KOPT-K1 (cell line): Measurements from ENCODE around the gene CDK5R2.
"Not testable (repeated sequence)": the region's sequence is repeated elsewhere in the genome, so short reads cannot be mapped to it uniquely, and the experiment has no call there.

Source experiments
- H3K27ac ChIP-seq: fragments of 200-600 bp; sonication (generic); 2 replicates; pipeline ENCODE4 v1.5.1; 2016; ENCODE audit warnings: antibody characterized with exemption, mild to moderate bottlenecking, low read depth, low read length; ENCODE audit not compliant: poor library complexity, severe bottlenecking
- H3K36me3 ChIP-seq: fragments of 200-600 bp; sonication (generic); 2 replicates; pipeline ENCODE4 v1.5.1; 2017; ENCODE audit warnings: antibody characterized with exemption, mild to moderate bottlenecking, low read length, moderate library complexity; ENCODE audit not compliant: insufficient read depth
- H3K9me3 ChIP-seq: fragments of 200-600 bp; sonication (generic); 2 replicates; pipeline ENCODE4 v1.5.1; 2017; ENCODE audit warnings: antibody characterized with exemption, low read length, mild to moderate bottlenecking; ENCODE audit not compliant: insufficient read depth, poor library complexity, severe bottlenecking

Gene CDK5R2

GRCh38 chr2:218959141-218959731 is at the start of gene CDK5R2:
CDK5R2 (plus strand) TSS chr2:218959666; CDS start chr2:218959821, 155 bp downstream.
- Histone ChIP-seq H3K36me3 (no peaks in the 10 kb centered on the region), H3K9me3 (no peaks in the 10 kb centered on the region), H3K27ac (no peak within 1 kb of the TSS)

GRCh38 chr2:218910741-218911140 is 48.7 kb upstream of the CDK5R2 start:
- Histone ChIP-seq H3K36me3 (no peaks in the 10 kb centered on the region), H3K27ac (no peak overlapping the region), H3K9me3 (no peaks in the 10 kb centered on the region)

DNA sequence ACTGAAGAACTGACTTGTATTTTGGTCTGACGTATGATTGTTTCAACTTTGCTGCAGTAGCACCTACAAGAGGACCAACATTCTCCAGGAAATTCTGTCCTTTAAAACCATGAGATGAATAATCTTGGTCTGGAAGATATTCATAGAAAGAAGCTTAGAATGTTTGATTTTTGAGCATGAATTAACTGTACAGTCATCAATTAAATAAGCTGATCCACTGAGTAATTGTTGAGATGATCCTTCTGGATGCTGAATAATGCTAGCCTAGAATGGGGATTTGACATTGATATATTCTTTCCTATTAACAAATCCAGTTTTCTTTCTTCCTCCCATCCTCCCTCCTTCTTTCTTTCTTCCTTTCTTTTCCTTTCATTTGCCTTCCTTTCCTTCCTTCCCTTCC is 39.0 kb upstream of the CDK5R2 start:
- Histone ChIP-seq H3K27ac (no peak overlapping the region), H3K9me3 (peaks cover 15% of the 10 kb centered on the region), H3K36me3 (no peaks in the 10 kb centered on the region)

DNA sequence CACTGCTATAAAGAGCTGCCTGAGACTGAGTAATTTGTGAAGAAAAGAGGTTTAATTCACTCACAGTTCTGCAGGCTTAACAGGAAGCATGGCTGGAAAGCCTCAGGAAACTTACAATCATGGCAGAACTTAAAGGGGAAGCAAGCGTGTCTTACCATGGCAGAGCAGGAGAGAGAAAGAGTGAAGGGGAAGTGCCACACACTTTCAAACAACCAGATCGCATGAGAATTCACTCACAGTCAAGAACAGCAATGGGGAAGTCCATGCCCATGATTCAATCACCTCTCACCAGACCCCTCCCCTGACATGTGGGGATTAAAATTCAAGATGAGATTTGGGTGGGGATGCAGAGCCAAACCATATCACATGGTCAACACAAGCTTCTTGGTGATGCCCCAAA is 34.7 kb upstream of the CDK5R2 start:
- Histone ChIP-seq H3K36me3 (no peaks in the 10 kb centered on the region), H3K27ac (no peak overlapping the region), H3K9me3 (peaks cover 15% of the 10 kb centered on the region)

DNA sequence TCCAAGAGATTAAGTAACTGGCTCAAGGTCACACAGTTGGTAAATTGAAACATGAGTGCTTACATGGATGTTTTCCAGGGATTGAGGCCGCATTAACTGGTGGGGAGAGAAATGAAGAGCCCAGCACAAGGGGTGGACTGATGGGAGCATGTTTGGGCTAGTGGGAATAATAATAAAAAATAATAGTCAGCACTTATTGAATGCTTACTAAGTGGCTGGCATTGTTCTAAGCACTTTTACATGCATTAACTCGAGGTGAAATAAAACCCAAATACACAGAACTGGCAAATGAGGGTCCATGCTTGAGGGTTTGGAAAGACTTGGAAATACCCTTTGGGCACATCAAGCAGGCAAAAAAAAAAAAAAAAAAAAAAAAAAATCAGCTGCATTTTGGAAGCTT is 34.0 kb upstream of the CDK5R2 start:
- H3K27ac ChIP-seq: no peak overlapping the region
- H3K9me3 ChIP-seq: peaks cover 15% of the 10 kb centered on the region
- no peaks in the 10 kb centered on the region for H3K36me3 ChIP-seq

- Histone ChIP-seq H3K27ac (no peak overlapping the region), H3K9me3 (peaks cover 14% of the 10 kb centered on the region), H3K36me3 (no peaks in the 10 kb centered on the region)
These were observed 32.0 kb upstream of the CDK5R2 start for GRCh38 chr2:218927422-218927821.

DNA sequence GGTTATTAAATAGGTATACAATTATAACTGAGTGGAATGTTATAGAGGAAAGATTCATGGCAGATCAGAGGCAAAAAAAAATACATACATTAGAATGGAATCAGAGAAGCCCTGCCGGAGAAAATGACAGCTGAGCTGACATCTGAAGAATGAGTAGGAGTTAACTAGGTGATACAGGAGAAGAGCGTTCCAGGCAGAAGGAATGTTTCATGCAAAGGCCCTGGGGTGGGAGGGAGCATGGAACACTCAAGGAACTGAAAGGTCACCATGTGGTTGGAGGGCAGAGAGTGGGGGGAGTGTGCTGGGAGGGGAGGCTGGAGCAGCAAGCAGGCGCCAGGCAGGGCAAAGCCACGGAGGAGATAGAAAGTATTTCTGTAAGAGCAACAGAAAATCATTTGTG is 31.6 kb upstream of the CDK5R2 start:
- no peaks in the 10 kb centered on the region for H3K36me3 ChIP-seq
- H3K27ac ChIP-seq: no peak overlapping the region
- peaks cover 9% of the 10 kb centered on the region for H3K9me3 ChIP-seq

GRCh38 chr2:218930488-218930887 is 29.0 kb upstream of the CDK5R2 start:
- H3K9me3 ChIP-seq, H3K27ac ChIP-seq, H3K36me3 ChIP-seq: not testable (repeated sequence)

GRCh38 chr2:218931751-218932150 is 27.7 kb upstream of the CDK5R2 start:
- not testable (repeated sequence) for H3K36me3 ChIP-seq, H3K27ac ChIP-seq, H3K9me3 ChIP-seq

DNA sequence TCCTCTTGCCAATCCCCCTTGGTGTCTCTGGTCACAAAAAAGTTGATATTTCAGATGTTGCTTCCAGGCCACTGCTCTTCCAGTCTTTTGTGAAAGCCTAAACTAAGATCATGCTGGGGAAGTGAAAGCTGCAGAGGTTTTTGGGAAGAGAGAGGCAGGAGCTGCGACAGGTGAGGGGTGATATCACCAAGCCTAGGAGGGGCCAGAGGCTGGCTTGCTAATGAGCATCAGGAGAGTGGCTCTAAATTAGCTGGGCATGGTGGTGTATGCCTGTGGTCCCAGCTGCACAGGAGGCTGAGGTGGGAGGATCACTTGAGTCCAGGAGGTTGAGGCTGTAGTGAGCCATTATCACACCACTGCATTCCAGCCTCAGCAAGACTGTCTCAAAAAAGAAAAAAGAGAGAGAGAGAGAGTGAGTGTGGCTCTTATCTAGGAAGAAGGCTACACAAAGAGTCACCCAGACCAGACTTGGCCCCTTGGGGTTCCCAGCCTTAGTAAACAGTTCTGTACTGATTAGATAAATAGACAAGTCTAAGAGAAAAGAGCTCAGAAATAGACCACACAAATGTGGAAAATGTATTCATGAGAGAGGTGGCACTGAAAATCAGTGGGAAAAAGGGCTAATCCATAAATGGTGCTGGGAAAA is 14.6 kb upstream of the CDK5R2 start:
- Histone ChIP-seq H3K9me3 (no peaks in the 10 kb centered on the region), H3K36me3 (no peaks in the 10 kb centered on the region), H3K27ac (no peak overlapping the region)

DNA sequence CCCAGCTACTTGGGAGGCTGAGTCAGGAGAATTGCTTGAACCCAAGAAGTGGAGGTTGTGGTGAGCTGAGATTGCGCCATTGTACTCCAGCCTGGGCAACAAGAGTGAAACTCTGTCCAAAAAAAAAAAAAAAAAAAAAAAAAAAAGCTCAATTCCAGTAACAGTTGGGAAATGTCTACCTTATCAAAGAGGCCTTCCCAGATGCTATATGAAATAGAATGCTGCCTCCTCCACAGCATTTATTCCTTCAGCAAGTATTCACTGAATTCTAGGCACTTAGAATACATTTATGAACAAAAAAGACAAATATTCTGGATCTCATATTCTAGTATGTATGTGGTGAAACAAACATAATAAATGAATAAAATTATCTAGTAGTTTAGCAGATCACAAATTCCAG is 12.8 kb upstream of the CDK5R2 start:
- Histone ChIP-seq H3K9me3 (no peaks in the 10 kb centered on the region), H3K27ac (no peak overlapping the region), H3K36me3 (no peaks in the 10 kb centered on the region)

DNA sequence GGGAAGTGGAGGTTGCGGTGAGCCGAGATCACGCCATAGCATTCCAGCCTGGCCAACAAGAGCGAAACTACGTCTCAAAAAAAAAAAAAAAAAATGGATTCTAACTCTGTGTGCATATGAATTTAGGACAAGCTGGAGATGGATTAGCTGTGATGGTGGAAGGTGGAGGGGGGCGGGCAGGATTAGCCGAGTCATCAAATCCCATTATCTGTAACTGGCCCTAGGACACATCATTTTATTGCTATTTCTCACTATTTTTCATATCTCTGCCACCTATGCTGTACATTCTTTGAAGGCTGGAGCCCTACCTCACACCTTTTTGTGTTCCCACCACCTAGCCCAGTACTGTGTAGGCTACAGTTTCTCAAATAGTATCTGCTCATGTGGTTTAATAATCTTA is 7.3 kb upstream of the CDK5R2 start:
- Histone ChIP-seq H3K9me3 (no peaks in the 10 kb centered on the region), H3K27ac (no peak overlapping the region), H3K36me3 (no peaks in the 10 kb centered on the region)

- Histone ChIP-seq H3K9me3 (no peaks in the 10 kb centered on the region), H3K27ac (no peak overlapping the region), H3K36me3 (no peaks in the 10 kb centered on the region)
These were observed 6.0 kb upstream of the CDK5R2 start for GRCh38 chr2:218953366-218953954.

DNA sequence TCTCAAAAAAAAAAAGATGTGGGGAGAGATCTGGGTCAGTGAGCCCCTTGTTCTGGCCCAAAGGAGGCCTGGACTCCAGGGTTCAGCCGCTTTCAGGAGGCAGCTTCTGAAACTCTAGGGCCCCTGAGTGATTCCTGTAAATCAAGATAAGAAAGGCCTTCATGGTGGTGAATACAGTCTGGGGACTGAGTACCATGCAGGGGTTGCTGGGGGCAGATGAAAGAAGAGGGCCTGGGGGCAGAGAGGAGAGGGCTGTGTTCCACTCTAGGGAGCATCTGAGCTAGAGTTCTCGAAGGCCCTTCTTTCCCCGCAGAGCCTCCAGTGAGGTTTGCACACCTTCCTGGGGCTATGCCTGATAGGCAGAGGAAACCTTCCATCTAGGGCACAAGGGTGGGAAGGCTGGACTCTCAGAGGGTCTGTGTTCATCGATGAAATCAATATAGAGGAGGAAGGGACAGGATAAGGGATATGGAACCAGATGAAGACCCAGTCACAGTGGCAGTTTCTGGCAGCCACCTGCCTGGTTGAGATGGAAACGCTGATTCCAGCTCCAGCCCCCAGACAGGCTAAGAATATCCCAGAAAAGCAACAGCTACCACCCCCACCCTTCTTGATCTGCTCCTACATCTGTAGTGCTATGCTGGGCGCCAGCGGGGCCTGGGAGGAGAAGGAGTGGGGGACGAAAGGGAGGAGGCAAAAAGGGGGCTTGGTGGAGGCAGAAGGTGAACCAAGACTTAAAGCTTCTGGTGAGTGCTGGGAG is 4.7 kb upstream of the CDK5R2 start:
- Histone ChIP-seq H3K36me3 (no peaks in the 10 kb centered on the region), H3K27ac (no peak overlapping the region), H3K9me3 (no peaks in the 10 kb centered on the region)

- Histone ChIP-seq H3K36me3 (no peaks in the 10 kb centered on the region), H3K27ac (no peak overlapping the region), H3K9me3 (no peaks in the 10 kb centered on the region)
These were observed 3.4 kb upstream of the CDK5R2 start for GRCh38 chr2:218956039-218956438.
